Hepatocyte (in vitro differentiated cells): ENCODE data around the gene EAPP.

ENCODE experiments used
- EZH2 ChIP-seq: fragments of 200-600 bp; sonication (generic); IDR thresholded peaks from 2 replicates; pipeline ENCODE4 v1.6.1; 2016; ENCODE audit warnings: antibody characterized with exemption, mild to moderate bottlenecking, borderline replicate concordance
- TF ChIP-seq, protein P1 (sequence below): fragments of 200-600 bp; sonication (generic); IDR thresholded peaks from 2 replicates; pipeline ENCODE4 v1.5.1; 2016; ENCODE audit warnings: antibody characterized with exemption, mild to moderate bottlenecking; ENCODE audit not compliant: poor library complexity

DNA sequence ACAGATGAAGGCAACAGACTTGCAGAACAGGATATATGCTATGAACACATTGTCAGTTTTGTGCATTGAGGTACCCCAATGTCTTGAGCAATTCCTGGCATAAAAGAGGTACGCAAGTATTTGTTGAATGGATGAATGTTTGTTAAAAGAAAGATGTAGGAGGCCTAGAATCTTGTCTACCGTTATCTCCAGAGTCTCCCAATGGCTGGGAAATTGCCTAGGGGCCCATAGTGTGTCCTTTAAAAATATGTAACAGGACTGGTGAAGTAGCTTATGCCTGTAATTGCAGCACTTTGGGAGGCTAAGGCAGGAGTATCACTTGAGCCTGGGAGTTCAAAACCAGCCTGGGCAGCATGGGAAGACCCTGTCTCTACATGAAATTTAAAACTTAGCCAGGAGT is 57.0 kb downstream of the EAPP start:
- TF ChIP-seq, protein P1, sequence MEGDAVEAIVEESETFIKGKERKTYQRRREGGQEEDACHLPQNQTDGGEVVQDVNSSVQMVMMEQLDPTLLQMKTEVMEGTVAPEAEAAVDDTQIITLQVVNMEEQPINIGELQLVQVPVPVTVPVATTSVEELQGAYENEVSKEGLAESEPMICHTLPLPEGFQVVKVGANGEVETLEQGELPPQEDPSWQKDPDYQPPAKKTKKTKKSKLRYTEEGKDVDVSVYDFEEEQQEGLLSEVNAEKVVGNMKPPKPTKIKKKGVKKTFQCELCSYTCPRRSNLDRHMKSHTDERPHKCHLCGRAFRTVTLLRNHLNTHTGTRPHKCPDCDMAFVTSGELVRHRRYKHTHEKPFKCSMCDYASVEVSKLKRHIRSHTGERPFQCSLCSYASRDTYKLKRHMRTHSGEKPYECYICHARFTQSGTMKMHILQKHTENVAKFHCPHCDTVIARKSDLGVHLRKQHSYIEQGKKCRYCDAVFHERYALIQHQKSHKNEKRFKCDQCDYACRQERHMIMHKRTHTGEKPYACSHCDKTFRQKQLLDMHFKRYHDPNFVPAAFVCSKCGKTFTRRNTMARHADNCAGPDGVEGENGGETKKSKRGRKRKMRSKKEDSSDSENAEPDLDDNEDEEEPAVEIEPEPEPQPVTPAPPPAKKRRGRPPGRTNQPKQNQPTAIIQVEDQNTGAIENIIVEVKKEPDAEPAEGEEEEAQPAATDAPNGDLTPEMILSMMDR, result no peak
- TF ChIP-seq EZH2, result no peak
